NB4 (cell line): ENCODE measurements around the gene ELOVL7.

Experiments used
- POLR2A ChIP-seq: IDR thresholded peaks from 2 replicates; pipeline ENCODE4 v1.6.1; 2011; ENCODE audit warnings: mild to moderate bottlenecking; ENCODE audit not compliant: insufficient read length; ENCODE audit errors: extremely low read depth
- TF ChIP-seq, protein P1 (sequence below): IDR thresholded peaks from one replicate; pipeline ENCODE4 v1.5.1; 2012; ENCODE audit warnings: low read depth, low read length

DNA sequence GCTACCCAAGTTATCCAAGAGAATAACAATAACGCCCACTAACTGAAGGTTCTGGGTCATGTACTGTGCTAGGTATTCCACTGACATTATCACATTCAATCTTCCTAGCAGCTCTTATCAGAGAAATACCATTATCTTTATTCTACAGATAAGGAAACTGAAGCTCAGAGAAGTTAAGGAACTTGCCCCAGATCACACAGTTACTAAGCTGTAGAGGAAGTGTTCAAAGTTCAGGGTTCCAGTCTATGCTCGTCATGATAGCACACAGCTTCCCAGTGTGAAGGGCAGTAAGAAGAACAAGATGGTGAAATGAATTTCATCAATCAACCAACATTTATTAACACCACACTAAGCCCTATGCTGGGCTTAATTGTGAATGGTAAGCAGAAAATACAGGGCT lies 29.6 kb downstream of the ELOVL7 start:
- TF ChIP-seq, protein P1, sequence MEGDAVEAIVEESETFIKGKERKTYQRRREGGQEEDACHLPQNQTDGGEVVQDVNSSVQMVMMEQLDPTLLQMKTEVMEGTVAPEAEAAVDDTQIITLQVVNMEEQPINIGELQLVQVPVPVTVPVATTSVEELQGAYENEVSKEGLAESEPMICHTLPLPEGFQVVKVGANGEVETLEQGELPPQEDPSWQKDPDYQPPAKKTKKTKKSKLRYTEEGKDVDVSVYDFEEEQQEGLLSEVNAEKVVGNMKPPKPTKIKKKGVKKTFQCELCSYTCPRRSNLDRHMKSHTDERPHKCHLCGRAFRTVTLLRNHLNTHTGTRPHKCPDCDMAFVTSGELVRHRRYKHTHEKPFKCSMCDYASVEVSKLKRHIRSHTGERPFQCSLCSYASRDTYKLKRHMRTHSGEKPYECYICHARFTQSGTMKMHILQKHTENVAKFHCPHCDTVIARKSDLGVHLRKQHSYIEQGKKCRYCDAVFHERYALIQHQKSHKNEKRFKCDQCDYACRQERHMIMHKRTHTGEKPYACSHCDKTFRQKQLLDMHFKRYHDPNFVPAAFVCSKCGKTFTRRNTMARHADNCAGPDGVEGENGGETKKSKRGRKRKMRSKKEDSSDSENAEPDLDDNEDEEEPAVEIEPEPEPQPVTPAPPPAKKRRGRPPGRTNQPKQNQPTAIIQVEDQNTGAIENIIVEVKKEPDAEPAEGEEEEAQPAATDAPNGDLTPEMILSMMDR = no peak
- TF ChIP-seq POLR2A = no peak
